Measurements from ENCODE around the gene SLC22A23. TPM values are rescaled to one million over a fixed set of nuclear protein-coding genes. Genes with fewer than 3 reads are reported as not detected.
A peak's percentile ranks its signal among the peaks of the same experiment; 100 is the strongest.

The SLC22A23 gene
- total RNA-seq, 4 donors from 2014 or later: 6.6 to 25.0 (median 14.6) TPM

- in situ Hi-C loops (cut with MboI; ENCODE audit: low sequenced_read_pairs in 4 of 4) (no loop called here), intact Hi-C loops (cut with DNase I; ENCODE audit: low total_unique reads) (no loop called here)
- no peaks in the 10 kb centered on the region for H3K27me3 ChIP-seq
- no peak overlapping the region for H3K27ac ChIP-seq
- no peak for ATAC-seq
- H3K36me3 ChIP-seq: no peaks in the 10 kb centered on the region
- H3K4me1 ChIP-seq: peaks cover 22 to 25% of the 10 kb centered on the region in 2 donors
- H3K4me3 ChIP-seq: no peak overlapping the region
- TF ChIP-seq CTCF (IDR thresholded peaks at IDR 0.05 in 4 of 5, conservative IDR thresholded peaks at IDR 0.05 in 1 of 5) (no peak), POLR2A (IDR thresholded peaks at IDR 0.05) (no peak)
- no peak for DNase-seq
- no peaks in the 10 kb centered on the region for H3K9me3 ChIP-seq
Observed at GRCh38 chr6:3426091-3426926, 30.5 kb downstream of the SLC22A23 start.

GRCh38 chr6:3425574-3425973, 31.3 kb downstream of the SLC22A23 start:
- H3K27ac ChIP-seq: no peak overlapping the region
- no peak for DNase-seq
- no peaks in the 10 kb centered on the region for H3K27me3 ChIP-seq
- H3K4me1 ChIP-seq: peaks cover 28 to 30% of the 10 kb centered on the region in 2 donors
- ATAC-seq: no peak
- no peaks in the 10 kb centered on the region for H3K36me3 ChIP-seq
- in situ Hi-C loops (cut with MboI; ENCODE audit: low sequenced_read_pairs in 4 of 4): no loop called here
- no peak overlapping the region for H3K4me3 ChIP-seq
- H3K9me3 ChIP-seq: no peaks in the 10 kb centered on the region
- TF ChIP-seq POLR2A (IDR thresholded peaks at IDR 0.05) (no peak), CTCF (IDR thresholded peaks at IDR 0.05 in 4 of 5, conservative IDR thresholded peaks at IDR 0.05 in 1 of 5) (no peak)
- intact Hi-C loops (cut with DNase I; ENCODE audit: low total_unique reads): no loop called here

- H3K4me3 ChIP-seq: no peak overlapping the region
- no peak overlapping the region for H3K27ac ChIP-seq
- intact Hi-C loops (cut with DNase I; ENCODE audit: low total_unique reads) (no loop called here), in situ Hi-C loops (cut with MboI; ENCODE audit: low sequenced_read_pairs in 4 of 4) (no loop called here)
- peaks cover 38 to 42% of the 10 kb centered on the region in 2 donors for H3K4me1 ChIP-seq
- ATAC-seq (no peak), DNase-seq (no peak)
- no peaks in the 10 kb centered on the region for H3K36me3 ChIP-seq
- TF ChIP-seq POLR2A (IDR thresholded peaks at IDR 0.05) (no peak), CTCF (IDR thresholded peaks at IDR 0.05 in 4 of 5, conservative IDR thresholded peaks at IDR 0.05 in 1 of 5) (no peak)
- H3K27me3 ChIP-seq: no peaks in the 10 kb centered on the region
- H3K9me3 ChIP-seq: no peaks in the 10 kb centered on the region
Observed at GRCh38 chr6:3424185-3424927, 32.5 kb downstream of the SLC22A23 start.

- DNase-seq: peak in 1 of 2 donors; percentile 30
- intact Hi-C loops (cut with DNase I; ENCODE audit: low total_unique reads): no loop called here
- Histone ChIP-seq H3K36me3 (no peaks in the 10 kb centered on the region), H3K4me3 (no peak overlapping the region), H3K9me3 (no peaks in the 10 kb centered on the region), H3K27me3 (no peaks in the 10 kb centered on the region), H3K4me1 (peaks cover 38 to 40% of the 10 kb centered on the region in 2 donors), H3K27ac (no peak overlapping the region)
- peak in 1 of 2 donors; percentile 14 for ATAC-seq
- in situ Hi-C loops (cut with MboI; ENCODE audit: low sequenced_read_pairs in 4 of 4): no loop called here
- TF ChIP-seq CTCF (IDR thresholded peaks at IDR 0.05 in 4 of 5, conservative IDR thresholded peaks at IDR 0.05 in 1 of 5) (no peak), POLR2A (IDR thresholded peaks at IDR 0.05) (no peak)
Observed at GRCh38 chr6:3423439-3424184, 33.2 kb downstream of the SLC22A23 start.

Measured in gastrocnemius medialis (tissue), 4 donors.